ENCODE results near the gene CATSPERB.
"Not testable (repeated sequence)": the region's sequence is repeated elsewhere in the genome, so short reads cannot be mapped to it uniquely, and the experiment has no call there.

CATSPERB gene

DNA sequence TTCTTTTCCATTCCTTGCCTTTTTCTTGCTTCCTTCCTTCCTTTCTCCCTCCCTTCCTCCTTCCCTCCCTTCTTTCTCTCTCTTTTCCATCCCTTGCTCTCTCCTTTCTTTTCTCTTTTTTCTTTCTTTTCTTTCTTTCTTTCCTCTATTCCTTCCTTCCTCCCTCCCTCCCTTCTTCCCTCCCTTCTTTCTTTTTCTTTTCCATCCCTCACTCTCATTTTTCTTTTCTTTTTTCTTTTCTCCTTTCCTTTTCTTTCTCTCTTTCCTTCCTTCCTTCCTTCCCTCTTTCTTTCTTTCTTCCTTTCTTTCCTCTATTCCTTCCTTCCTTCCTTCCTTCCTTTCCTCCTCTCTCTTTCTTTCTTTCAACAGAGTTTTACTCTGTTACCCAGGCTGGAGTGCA is 186.7 kb downstream of the CATSPERB start:
- TF ChIP-seq, protein P1, sequence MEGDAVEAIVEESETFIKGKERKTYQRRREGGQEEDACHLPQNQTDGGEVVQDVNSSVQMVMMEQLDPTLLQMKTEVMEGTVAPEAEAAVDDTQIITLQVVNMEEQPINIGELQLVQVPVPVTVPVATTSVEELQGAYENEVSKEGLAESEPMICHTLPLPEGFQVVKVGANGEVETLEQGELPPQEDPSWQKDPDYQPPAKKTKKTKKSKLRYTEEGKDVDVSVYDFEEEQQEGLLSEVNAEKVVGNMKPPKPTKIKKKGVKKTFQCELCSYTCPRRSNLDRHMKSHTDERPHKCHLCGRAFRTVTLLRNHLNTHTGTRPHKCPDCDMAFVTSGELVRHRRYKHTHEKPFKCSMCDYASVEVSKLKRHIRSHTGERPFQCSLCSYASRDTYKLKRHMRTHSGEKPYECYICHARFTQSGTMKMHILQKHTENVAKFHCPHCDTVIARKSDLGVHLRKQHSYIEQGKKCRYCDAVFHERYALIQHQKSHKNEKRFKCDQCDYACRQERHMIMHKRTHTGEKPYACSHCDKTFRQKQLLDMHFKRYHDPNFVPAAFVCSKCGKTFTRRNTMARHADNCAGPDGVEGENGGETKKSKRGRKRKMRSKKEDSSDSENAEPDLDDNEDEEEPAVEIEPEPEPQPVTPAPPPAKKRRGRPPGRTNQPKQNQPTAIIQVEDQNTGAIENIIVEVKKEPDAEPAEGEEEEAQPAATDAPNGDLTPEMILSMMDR (IDR thresholded peaks at IDR 0.05; ENCODE audit: control extremely low read depth, extremely low read depth, low read depth, missing control alignments), result no peak
- no peak for DNase-seq (ENCODE audit: extremely low spot score)
- ChIA-PET POLR2A (no interaction called here), CTCF (no interaction called here)

DNA sequence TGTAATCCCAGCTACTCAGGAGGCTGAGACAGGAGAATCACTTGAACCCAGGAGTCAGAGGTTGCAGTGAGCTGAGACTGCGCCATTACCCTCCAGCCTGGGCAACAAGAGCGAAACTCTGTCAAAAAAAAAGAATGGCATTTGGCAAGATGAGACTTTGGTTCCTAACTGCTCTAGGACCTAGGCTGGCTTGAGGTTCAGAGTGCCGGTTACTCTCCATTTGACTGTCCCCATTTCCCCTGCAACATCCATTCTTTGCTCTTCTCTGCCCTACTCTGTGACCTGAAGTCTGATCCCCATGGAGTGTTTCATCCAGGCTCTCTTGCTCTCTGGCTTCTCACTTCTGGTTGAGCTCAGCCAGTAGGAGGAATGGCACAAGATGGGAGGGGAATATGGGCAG is 195.6 kb downstream of the CATSPERB start:
- POLR2A ChIA-PET, result no interaction called here
- DNase-seq (ENCODE audit: extremely low spot score), result no peak
- CTCF ChIA-PET, result no interaction called here
- TF ChIP-seq, protein P1 (IDR thresholded peaks at IDR 0.05; ENCODE audit: control extremely low read depth, extremely low read depth, low read depth, missing control alignments), result no peak

DNA sequence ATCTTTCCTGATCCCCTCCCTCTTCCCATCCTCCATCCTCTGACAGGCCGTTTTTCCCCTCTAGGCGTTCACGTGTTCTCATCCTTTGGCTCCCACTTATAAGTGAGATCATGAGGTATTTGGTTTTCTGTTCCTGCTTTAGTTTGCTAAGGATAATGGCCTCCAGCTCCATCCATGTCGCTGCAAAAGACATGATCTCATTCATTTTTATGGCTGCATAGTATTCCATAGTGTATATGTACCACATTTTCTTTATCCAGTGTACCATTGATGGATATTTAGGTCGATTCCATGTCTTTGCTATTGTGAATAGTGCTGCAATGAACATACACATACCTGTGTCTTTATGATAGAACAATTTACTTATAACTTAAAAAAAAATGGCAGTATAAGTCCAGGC is 197.8 kb downstream of the CATSPERB start:
- POLR2A ChIA-PET, CTCF ChIA-PET: not testable (repeated sequence)

DNA sequence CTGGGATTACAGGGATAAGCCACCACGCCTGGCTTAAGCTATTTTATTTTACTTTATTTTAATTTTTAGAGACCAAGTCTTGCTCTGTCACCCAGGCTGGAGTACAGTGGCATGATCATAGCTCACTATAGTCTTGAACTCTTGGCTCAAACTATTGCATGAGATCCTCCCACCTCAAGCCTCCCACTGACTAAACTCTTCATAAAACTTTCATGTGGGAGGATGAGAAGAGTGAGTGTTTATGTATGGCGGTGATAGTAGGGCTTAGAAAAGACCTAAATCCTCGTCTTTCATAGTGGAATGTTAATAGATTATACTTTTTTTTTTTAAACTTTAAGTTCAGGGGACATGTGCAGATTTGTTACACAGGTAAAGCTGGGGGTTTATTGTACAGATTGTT is 198.3 kb downstream of the CATSPERB start:
- no peak for DNase-seq (ENCODE audit: extremely low spot score)
- TF ChIP-seq, protein P1 (IDR thresholded peaks at IDR 0.05; ENCODE audit: control extremely low read depth, extremely low read depth, low read depth, missing control alignments), result no peak
- ChIA-PET CTCF (no interaction called here), POLR2A (no interaction called here)

More for the DNA sequence above, 197.8 kb downstream of the CATSPERB start:
- DNase-seq (ENCODE audit: extremely low spot score), result not testable (repeated sequence)

Data from GM10248 (cell line).